ENCODE data around the gene PTPRC. TPM values are rescaled to one million over a fixed set of nuclear protein-coding genes. Genes with fewer than 3 reads are reported as not detected.

Gene PTPRC
- total RNA-seq, 2 experiments from 2014 or later = 475 to 499 TPM

- DNase-seq (no peak), ATAC-seq (no peak)
- H3K4me3 Mint-ChIP-seq = peak overlapping the region; percentile 34
- peaks cover 1% of the 10 kb centered on the region for H3K9me3 Mint-ChIP-seq
- TF ChIP-seq CTCF (IDR thresholded peaks at IDR 0.05) = no peak
- peaks cover 90% of the 10 kb centered on the region for H3K4me1 Mint-ChIP-seq (ENCODE audit: low read depth)
- ChIA-PET POLR2A (interaction anchor here (0.6 to 7.4 kb wide), 7 partner anchors 12 to 309 kb away, joined by 3 to 118 read pairs (median 3); partner anchors contain the start of gene PTPRC), CTCF (interaction anchor here (0.9 to 7.4 kb wide), 8 partner anchors 10 to 100 kb away, joined by 3 to 95 read pairs (median 4); partner anchors contain the start of gene PTPRC)
- intact Hi-C loops (cut with micrococcal nuclease) = loop anchor here (5.0 kb wide), 2 partner anchors 33 to 102 kb away; no protein-coding TSS in a partner anchor
- no peaks in the 10 kb centered on the region for H3K27me3 Mint-ChIP-seq
- peak overlapping the region; percentile 85 for H3K27ac Mint-ChIP-seq
- peaks cover 32% of the 10 kb centered on the region for H3K36me3 Mint-ChIP-seq (ENCODE audit: low read depth)
Measured at GRCh38 chr1:198624648-198624980, 14.2 kb upstream of the PTPRC start.

GRCh38 chr1:198627436-198628066, 11.3 kb upstream of the PTPRC start:
- peaks cover 40% of the 10 kb centered on the region for H3K36me3 Mint-ChIP-seq (ENCODE audit: low read depth)
- H3K4me3 Mint-ChIP-seq = peak overlapping the region; percentile 60
- intact Hi-C loops (cut with micrococcal nuclease) = no loop called here
- H3K9me3 Mint-ChIP-seq = peaks cover 4% of the 10 kb centered on the region
- CTCF ChIA-PET = interaction anchor here (1.5 kb wide), 1 partner anchor 9 kb away, joined by 4 read pairs; no protein-coding TSS in a partner anchor
- H3K4me1 Mint-ChIP-seq (ENCODE audit: low read depth) = peaks cover 88% of the 10 kb centered on the region
- POLR2A ChIA-PET = no interaction called here
- no peak for DNase-seq
- TF ChIP-seq CTCF (IDR thresholded peaks at IDR 0.05) = no peak
- peak overlapping the region; percentile 83 for H3K27ac Mint-ChIP-seq
- no peaks in the 10 kb centered on the region for H3K27me3 Mint-ChIP-seq
- ATAC-seq = peak; percentile 40

- DNase-seq (no peak), ATAC-seq (no peak)
- intact Hi-C loops (cut with micrococcal nuclease) = no loop called here
- ChIA-PET POLR2A (no interaction called here), CTCF (no interaction called here)
- Mint-ChIP-seq H3K9me3 (peaks cover 5% of the 10 kb centered on the region), H3K27me3 (no peaks in the 10 kb centered on the region), H3K36me3 (ENCODE audit: low read depth) (peaks cover 46% of the 10 kb centered on the region), H3K4me1 (ENCODE audit: low read depth) (peaks cover 86% of the 10 kb centered on the region), H3K4me3 (peak overlapping the region; percentile 60), H3K27ac (peak overlapping the region; percentile 83)
- no peak for TF ChIP-seq CTCF (IDR thresholded peaks at IDR 0.05)
Measured at GRCh38 chr1:198628067-198628455, 10.8 kb upstream of the PTPRC start.

- ATAC-seq (no peak), DNase-seq (no peak)
- Mint-ChIP-seq H3K27ac (peak overlapping the region; percentile 83), H3K9me3 (peaks cover 11% of the 10 kb centered on the region), H3K4me3 (peak overlapping the region; percentile 2), H3K36me3 (ENCODE audit: low read depth) (peaks cover 60% of the 10 kb centered on the region), H3K4me1 (ENCODE audit: low read depth) (peaks cover 90% of the 10 kb centered on the region), H3K27me3 (no peaks in the 10 kb centered on the region)
- ChIA-PET CTCF (interaction anchor here (1.2 kb wide), 1 partner anchor 9 kb away, joined by 3 read pairs; no protein-coding TSS in a partner anchor), POLR2A (interaction anchor here (0.5 to 1.3 kb wide), 2 partner anchors 18 to 56 kb away, joined by 3 to 5 read pairs; no protein-coding TSS in a partner anchor)
- intact Hi-C loops (cut with micrococcal nuclease) = no loop called here
- TF ChIP-seq CTCF (IDR thresholded peaks at IDR 0.05) = no peak
Measured at GRCh38 chr1:198629610-198630009, 9.2 kb upstream of the PTPRC start.

GRCh38 chr1:198630863-198631262, 8.0 kb upstream of the PTPRC start:
- POLR2A ChIA-PET = interaction anchor here (0.8 to 1.5 kb wide), 3 partner anchors 9 to 20 kb away, joined by 3 to 5 read pairs (median 4); no protein-coding TSS in a partner anchor
- CTCF ChIA-PET = interaction anchor here (1.0 to 1.6 kb wide), 2 partner anchors 9 to 25 kb away, joined by 3 to 5 read pairs; no protein-coding TSS in a partner anchor
- peak overlapping the region; percentile 29 for H3K27ac Mint-ChIP-seq
- no peak for TF ChIP-seq CTCF (IDR thresholded peaks at IDR 0.05)
- intact Hi-C loops (cut with micrococcal nuclease) = no loop called here
- H3K36me3 Mint-ChIP-seq (ENCODE audit: low read depth) = peaks cover 59% of the 10 kb centered on the region
- H3K4me3 Mint-ChIP-seq = no peak overlapping the region
- DNase-seq = no peak
- no peak for ATAC-seq
- H3K4me1 Mint-ChIP-seq (ENCODE audit: low read depth) = peaks cover 88% of the 10 kb centered on the region
- peaks cover 11% of the 10 kb centered on the region for H3K9me3 Mint-ChIP-seq
- no peaks in the 10 kb centered on the region for H3K27me3 Mint-ChIP-seq

Measured in activated CD8-positive, alpha-beta T cell treated with anti-CD3 and anti-CD28 coated beads for 36 hours (primary cell).